Urinary bladder (tissue), 4 donors: ENCODE results near the gene APBA2. TPM values are rescaled to one million over a fixed set of nuclear protein-coding genes. Genes with fewer than 3 reads are reported as not detected.

Experiments
- DNase-seq: peaks from one replicate; pipeline ENCODE4 v3.0.0-alpha.2; 2015; ENCODE audit errors: extremely low spot score
- H3K27ac ChIP-seq: one replicate; pipeline ENCODE4 v1.5.1; 2013; ENCODE audit warnings: low read depth, mild to moderate bottlenecking, moderate library complexity
- H3K36me3 ChIP-seq: one replicate; pipeline ENCODE4 v1.6.1; 2013; ENCODE audit warnings: mild to moderate bottlenecking, moderate library complexity; ENCODE audit not compliant: insufficient read depth
- H3K4me1 ChIP-seq: one replicate; pipeline ENCODE4 v1.6.1; 2013; ENCODE audit warnings: mild to moderate bottlenecking, moderate library complexity; ENCODE audit not compliant: insufficient read depth
- H3K4me3 ChIP-seq: one replicate; pipeline ENCODE4 v1.5.1; 2013; ENCODE audit warnings: low read depth, low read length
- WGBS: extraction: QIAGEN DNeasy Blood & Tissue Kit; methylation state at CpG from one replicate; pipeline ENCODE4 v1.1.7; 2013; 5-methylcytosine and 5-hydroxymethylcytosine counted together
- polyA plus RNA-seq: library from polyadenylated mRNA; stranded (reverse); fragments of 200-250 nt; gene quantifications from one replicate; pipeline ENCODE4 v1.2.3, GENCODE V29; 2013
- total RNA-seq: library from RNA; depleted of rRNA; stranded (reverse); fragments of >200 nt; gene quantifications from one replicate; pipeline ENCODE4 v1.2.3, GENCODE V29; 2014
- donor health status: healthy with polysubstance abuse.
- donor health status: healthy.

APBA2 gene
- total and polyA plus RNA-seq, 2 donors = 4.2 to 12.8 TPM

DNA sequence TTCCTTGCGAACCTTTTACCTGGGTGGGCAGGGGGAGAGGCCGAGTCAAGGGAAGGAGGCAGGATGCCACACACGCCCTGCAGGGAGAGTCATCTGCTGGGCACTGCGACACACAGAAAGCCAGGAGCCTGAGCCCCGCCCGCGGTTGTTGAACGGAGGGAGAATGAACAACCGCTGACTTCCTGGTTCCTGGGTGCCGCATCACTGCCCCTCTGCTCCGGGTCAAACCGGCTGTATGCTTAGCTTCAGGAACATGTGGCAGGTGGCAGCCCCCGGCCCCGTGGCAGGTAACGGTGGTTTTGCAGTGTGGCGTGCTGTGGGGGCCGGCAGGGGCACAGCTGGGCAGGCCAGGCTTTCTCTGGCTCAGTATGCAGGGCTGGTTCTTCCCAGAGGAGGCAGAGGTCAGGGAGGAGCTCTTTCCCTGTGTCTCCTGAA, 33.4 kb downstream of the APBA2 start:
- Histone ChIP-seq H3K4me3 (no peak overlapping the region), H3K27ac (no peak overlapping the region), H3K4me1 (no peaks in the 10 kb centered on the region), H3K36me3 (no peaks in the 10 kb centered on the region)
- WGBS = 88% methylated on average over 17 of the region's 17 CpGs
- DNase-seq = no peak

DNA sequence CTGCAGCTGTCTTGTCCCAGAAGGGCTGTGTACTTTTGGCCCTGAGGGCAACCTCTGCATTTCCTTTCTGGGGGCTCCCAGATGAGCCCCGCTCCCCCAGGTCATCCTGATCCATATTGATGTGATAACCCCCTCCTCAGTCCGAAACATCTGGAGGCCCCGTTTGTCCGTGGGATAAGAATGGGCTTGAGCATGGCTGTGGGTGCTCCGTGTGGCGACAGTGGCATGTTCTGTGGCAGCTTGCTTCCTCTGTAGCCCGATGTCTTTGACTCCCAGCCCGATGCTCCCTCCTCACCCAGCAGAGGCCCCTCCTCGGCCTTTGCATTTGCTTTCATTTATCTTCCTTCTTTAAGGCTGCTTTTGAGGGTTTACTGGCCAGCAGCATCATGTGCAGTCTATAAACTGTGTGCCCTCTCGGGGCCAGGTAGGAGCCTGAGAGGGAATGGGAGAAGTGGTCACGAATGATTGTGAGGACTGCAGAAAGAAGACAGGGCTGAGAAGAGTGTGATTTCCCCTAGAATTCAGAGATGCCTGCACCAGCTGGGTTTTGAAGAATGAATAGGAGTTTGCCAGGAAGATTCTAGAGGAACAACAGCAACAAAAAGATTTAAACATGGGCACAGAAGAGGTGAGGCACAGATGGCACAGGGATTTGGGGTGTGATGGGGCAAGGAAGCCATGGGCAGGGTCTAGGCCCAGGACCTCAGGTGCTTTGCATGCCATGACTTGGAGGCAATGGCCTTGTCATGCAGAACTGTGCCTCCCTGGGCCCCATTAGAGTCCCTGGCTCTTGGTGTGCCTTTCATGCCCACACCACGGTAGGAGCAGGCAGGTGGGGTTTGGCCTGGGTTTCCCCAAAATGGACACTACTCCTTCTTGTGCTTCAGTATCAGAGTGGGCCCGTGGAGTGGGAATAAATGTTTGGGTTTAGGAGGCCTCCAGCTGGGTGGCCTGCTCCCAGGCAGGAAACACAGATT, 34.2 kb downstream of the APBA2 start:
- no peak overlapping the region for H3K4me3 ChIP-seq

DNA sequence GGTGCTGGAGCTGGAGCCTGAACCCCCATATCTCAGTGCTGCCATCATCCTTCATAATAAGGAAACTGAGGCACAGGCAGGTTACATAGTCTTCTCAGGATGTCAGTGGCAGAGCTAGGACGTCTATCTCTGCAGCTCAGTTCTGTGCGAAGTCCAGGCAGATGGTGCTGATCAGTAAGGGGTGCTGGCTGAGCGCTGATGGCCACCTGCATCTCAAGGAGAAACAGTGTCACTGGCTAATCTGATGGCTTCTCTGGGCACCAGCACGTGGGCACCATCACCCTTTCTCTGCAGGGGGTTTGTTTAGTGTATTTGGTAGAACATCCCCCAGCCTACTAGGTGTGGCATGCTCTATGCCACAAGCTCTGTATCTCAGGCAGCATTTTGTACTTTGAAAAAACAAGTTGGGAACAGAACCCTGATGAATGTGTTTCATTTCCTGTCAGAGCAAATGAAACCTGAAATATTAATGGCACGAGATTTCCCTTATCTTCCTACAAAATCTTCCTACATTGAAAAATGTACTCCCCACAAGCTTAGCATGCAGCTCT, 35.1 kb downstream of the APBA2 start:
- no peak for DNase-seq
- Histone ChIP-seq H3K36me3 (no peaks in the 10 kb centered on the region), H3K27ac (no peak overlapping the region), H3K4me1 (no peaks in the 10 kb centered on the region), H3K4me3 (no peak overlapping the region)
- 71% methylated on average over 5 of the region's 5 CpGs for WGBS

More for the DNA sequence above, 34.2 kb downstream of the APBA2 start:
- H3K4me1 ChIP-seq = no peaks in the 10 kb centered on the region
- H3K27ac ChIP-seq = no peak overlapping the region
- WGBS = 87% methylated on average over 13 of the region's 13 CpGs
- no peaks in the 10 kb centered on the region for H3K36me3 ChIP-seq
- no peak for DNase-seq

DNA sequence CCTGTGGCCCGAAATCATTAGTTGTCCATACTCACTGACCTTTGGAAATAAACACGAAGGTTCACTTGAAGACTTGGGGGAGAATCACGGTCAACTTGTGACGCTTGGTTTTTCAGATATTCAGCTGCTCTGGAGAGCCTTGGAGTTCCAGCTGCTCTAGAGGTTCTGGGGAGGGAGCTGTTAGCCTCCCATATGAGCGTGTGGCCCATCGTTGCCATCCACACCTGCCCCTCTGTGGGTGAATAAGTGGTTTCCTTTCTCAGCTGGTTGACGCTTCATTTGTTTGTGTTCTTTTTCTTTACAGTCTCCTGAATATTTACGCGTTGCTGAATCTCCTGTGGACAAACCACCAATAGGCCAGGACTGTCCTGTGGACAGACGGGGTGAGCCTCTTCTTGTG, 35.6 kb downstream of the APBA2 start:
- Histone ChIP-seq H3K27ac (no peak overlapping the region), H3K36me3 (no peaks in the 10 kb centered on the region), H3K4me1 (no peaks in the 10 kb centered on the region), H3K4me3 (no peak overlapping the region)
- no peak for DNase-seq
- WGBS = 86% methylated on average over 10 of the region's 10 CpGs

DNA sequence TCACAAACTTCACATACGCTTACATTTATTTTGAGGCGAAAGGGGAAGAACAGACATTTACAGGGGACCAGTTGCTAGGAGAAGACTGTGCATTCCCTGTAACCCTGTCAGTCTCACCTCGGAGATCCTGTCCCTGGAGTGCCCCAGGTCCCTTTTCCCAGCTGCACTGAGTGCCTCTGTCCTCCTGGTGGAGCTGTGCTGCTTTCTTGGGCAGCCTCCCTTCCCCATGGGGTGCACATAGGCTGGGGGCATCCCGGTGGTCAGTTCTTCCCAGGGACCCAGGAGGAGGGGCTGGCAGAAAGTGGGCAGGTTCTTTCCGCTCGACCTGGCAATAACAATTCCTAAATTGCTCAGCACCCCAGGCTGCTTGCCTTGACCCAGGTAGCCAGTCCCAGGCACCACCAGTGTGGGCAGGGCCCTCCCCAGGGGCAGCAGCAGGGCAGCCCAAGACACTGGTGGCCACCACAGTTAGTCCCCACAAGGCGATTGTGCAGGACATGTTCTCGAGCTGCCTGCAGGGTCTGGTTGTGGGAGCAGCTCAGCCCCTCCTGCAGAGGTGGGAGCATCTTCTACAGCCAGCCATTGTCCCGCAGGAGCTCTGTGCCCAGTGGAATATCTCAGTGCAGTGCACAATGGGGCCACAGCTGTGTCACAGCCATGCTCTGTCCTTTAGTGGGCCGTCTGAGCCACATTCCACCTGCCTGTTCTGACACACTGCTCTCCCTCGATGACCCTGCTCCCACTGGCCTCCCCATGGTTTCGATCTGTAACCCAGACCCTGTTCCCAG, 36.3 kb downstream of the APBA2 start:
- 80% methylated on average over 12 of the region's 12 CpGs for WGBS
- DNase-seq = no peak
- Histone ChIP-seq H3K36me3 (no peaks in the 10 kb centered on the region), H3K4me1 (no peaks in the 10 kb centered on the region), H3K27ac (no peak overlapping the region), H3K4me3 (no peak overlapping the region)

DNA sequence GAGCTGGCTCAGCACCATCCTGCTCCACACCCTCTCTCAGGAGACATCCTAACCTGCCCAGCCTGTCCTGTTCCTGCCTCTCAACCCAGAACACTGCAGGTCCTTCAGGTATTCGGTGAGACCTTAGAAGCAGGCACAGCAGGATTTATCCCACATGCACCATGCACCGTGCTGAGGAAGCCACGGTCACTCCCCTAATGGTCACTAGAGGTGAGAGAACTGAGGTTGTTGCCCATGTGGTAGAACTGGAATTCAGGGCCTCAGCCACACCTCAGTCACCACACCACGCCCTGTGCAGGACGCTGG, 36.9 kb downstream of the APBA2 start:
- WGBS = 86% methylated on average over 5 of the region's 5 CpGs
- DNase-seq = no peak

DNA sequence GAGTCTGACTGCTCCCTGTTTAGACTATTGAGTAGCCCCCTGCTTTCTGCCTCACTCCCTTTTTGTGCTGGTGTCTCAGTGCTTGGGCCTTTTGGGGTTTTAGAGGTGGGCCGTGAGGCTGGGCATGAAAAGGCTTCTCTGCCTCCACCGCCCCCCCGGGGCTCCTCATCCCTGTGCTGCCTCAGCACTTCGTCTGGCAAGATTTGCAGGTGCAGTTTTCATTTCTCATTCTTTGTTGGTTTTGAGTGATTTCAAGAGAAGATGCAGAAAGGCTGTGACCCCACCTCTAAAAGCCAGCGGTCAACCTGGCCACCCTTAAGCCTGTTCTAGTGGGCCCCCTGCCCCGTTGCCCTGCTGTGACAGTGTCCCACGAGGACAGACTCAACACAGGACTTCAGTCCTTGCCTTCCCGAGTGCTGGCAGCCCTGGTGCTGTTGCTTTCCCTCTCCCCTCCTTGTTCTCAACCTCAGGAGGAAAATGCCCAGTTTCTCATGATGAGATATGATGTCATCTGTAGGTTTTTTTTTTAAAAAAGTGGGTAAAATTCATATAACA, 38.0 kb downstream of the APBA2 start:
- Histone ChIP-seq H3K27ac (no peak overlapping the region), H3K4me3 (no peak overlapping the region), H3K36me3 (no peaks in the 10 kb centered on the region), H3K4me1 (no peaks in the 10 kb centered on the region)
- WGBS = 89% methylated on average over 8 of the region's 8 CpGs
- DNase-seq = no peak

More for the DNA sequence above, 36.9 kb downstream of the APBA2 start:
- Histone ChIP-seq H3K4me3 (no peak overlapping the region), H3K4me1 (no peaks in the 10 kb centered on the region), H3K36me3 (no peaks in the 10 kb centered on the region), H3K27ac (no peak overlapping the region)

DNA sequence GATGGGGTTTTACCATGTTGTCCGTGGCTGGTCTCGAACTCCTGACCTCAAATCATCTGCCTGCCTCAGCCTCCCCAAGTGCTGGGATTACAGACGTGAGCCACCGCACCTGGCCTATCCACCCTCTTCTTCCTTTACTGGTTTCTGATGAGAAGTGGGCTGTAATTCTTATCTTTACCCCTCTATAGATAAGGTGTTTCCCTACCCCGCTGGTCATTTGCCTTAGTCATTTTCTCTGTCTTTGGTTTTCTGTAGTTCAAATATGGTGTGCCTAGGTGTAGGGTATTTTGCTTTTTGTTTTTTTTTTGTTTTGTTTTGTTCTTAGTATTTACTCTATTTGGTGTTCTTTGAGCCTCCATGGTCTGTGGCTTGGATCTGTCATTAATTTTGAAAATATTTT, 41.3 kb downstream of the APBA2 start:
- DNase-seq = no peak
- no peaks in the 10 kb centered on the region for H3K4me1 ChIP-seq
- H3K27ac ChIP-seq = no peak overlapping the region
- no peaks in the 10 kb centered on the region for H3K36me3 ChIP-seq
- no peak overlapping the region for H3K4me3 ChIP-seq
- 93% methylated on average over 5 of the region's 5 CpGs for WGBS

DNA sequence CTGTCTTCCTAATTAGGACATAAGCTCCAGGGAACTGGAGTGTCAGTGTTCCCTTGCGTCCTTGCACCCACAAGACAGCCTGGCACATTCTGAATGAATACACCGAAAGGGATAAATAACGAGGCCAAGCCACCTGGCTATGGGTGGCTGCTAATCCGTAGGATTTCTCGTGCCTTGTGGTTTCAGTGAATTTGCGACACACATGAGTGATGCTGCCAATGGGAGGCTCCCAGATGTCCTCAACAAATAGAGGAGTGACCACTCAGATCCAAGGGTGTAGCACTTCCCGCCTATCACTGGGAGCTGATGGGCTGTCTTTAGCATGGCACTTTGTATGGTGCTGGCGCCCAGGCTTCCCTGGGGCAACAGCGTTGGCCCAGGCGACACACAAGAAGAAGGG, 43.4 kb downstream of the APBA2 start:
- Histone ChIP-seq H3K36me3 (no peaks in the 10 kb centered on the region), H3K4me3 (no peak overlapping the region), H3K4me1 (no peaks in the 10 kb centered on the region), H3K27ac (no peak overlapping the region)
- no peak for DNase-seq
- WGBS = 94% methylated on average over 10 of the region's 10 CpGs

DNA sequence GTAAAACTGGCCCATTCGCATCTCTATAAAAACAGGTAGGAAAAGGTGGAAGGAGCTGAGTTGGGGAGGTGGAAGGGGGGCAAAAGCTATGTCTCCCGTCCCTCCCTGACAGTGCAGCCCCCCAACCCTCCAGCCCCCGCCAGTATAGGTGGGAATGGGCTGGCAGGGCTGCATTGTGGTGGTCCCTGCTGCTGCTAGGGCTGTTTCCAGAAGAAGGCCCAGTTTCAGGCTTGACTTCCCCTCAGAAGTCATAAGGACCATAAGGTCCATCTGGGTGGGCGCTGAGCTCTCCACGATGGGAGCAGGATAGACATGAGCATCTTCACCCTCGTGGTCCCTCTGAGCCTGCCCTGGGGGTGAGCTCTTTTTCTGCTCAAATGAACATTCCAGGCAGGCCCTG, 44.2 kb downstream of the APBA2 start:
- H3K4me1 ChIP-seq = no peaks in the 10 kb centered on the region
- DNase-seq = no peak
- H3K4me3 ChIP-seq = no peak overlapping the region
- 90% methylated on average over 6 of the region's 6 CpGs for WGBS
- no peaks in the 10 kb centered on the region for H3K36me3 ChIP-seq
- no peak overlapping the region for H3K27ac ChIP-seq

DNA sequence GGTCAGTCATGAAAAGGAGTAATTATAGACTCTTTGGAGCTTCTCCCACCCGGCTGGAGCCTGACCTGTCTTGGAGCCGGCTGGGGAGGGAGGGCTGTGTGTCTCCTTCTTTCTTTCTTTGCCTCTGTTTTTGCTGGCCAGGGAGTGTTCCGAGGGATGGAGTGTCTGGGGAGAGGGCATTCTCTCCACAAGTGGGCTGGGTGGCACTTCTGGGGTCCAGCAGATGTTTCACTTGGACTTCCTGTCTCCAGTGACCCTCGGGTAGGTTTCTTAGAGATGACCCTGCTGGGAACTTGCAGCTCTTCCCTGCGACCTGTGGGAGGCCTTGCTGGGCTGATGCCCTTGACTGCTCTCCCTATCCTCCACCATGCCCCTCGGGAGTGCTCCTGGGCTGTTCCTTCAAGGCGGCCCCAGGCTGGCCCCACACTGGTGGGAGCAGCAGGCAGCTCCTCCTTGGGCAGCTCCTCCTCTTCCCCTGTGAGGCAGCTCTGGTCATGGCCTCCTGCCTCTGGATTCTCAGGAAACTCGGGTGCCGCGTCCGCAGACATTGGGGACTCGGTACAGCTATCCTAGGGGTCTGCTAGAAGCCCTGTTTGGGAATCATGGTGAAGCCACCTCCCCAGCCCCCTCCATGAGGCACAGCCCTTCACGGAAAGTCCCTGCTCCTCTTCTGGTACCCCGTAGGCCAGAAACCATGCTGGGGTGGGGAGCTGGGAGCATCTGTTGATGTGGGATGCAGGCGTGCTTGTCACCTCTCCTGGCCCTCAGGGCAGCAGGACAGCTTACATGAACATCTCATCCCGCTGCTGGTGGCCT, 44.9 kb downstream of the APBA2 start:
- DNase-seq = no peak
- Histone ChIP-seq H3K36me3 (no peaks in the 10 kb centered on the region), H3K4me1 (no peaks in the 10 kb centered on the region), H3K4me3 (no peak overlapping the region), H3K27ac (no peak overlapping the region)
- WGBS = 91% methylated on average over 16 of the region's 16 CpGs

DNA sequence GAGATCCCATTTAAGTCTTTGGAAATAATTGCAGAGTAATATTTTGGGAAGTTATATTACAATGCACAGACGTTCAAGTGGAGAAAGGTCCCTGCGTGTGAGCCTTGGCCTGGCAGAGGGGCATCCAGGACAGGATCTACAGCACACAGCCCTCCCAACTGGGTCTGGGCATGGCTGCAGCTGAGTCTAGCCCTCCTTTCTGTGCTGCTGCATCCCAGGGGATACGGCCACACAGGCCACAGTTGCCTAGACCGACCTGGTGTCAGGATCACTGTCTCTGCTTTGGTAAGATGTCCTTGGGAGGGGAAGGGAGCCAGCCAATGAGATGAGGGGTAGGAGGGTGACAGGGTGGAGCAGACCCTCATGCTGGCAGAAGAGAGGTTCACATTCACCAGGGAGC, 46.1 kb downstream of the APBA2 start:
- no peaks in the 10 kb centered on the region for H3K36me3 ChIP-seq
- H3K27ac ChIP-seq = no peak overlapping the region
- H3K4me1 ChIP-seq = no peaks in the 10 kb centered on the region
- 88% methylated on average over 4 of the region's 4 CpGs for WGBS
- DNase-seq = no peak
- no peak overlapping the region for H3K4me3 ChIP-seq

DNA sequence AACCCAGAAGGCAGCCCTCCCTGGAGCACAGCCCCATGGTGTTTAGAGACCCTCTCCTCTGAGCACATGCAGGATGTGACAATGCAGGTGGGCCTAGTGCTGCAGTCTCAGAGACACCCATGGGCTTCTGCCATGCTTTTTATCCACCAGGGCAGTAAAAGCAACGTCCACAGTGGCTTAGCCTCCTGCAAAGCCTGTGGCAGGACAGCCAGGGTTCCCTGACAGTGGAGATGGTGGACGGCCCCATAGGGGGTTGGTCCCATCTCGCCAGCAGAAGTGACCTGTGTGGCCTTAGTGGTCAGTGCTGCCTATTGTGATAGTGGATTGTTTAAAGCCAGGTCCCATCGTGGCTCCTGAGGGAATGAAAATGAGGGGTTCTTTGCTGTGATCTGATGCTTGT, 46.6 kb downstream of the APBA2 start:
- WGBS = 88% methylated on average over 4 of the region's 4 CpGs
- Histone ChIP-seq H3K4me3 (no peak overlapping the region), H3K27ac (no peak overlapping the region), H3K36me3 (no peaks in the 10 kb centered on the region), H3K4me1 (no peaks in the 10 kb centered on the region)
- no peak for DNase-seq
